Measurements from ENCODE around the gene TTLL13. TPM values are rescaled to one million over a fixed set of nuclear protein-coding genes. Genes with fewer than 3 reads are reported as not detected.
"Not testable (repeated sequence)": the region's sequence is repeated elsewhere in the genome, so short reads cannot be mapped to it uniquely, and the experiment has no call there.

Gene TTLL13
- polyA plus RNA-seq, 3 donors = 0.12 to 0.39 (median 0.13) TPM

GRCh38 chr15:90271459-90272166, 22.3 kb downstream of the TTLL13 start:
- no peak for DNase-seq (ENCODE audit: low read depth in 3 of 3, low spot score in 2 of 3)

- DNase-seq (ENCODE audit: low read depth in 3 of 3, low spot score in 2 of 3) = not testable (repeated sequence)
Measured at GRCh38 chr15:90278467-90278866, 29.1 kb downstream of the TTLL13 start.

- DNase-seq (ENCODE audit: low read depth in 3 of 3, low spot score in 2 of 3) = not testable (repeated sequence)
Measured at GRCh38 chr15:90280743-90281142, 31.4 kb downstream of the TTLL13 start.

GRCh38 chr15:90281637-90282036, 32.3 kb downstream of the TTLL13 start:
- DNase-seq (ENCODE audit: low read depth in 3 of 3, low spot score in 2 of 3) = not testable (repeated sequence)

GRCh38 chr15:90286678-90287077, 37.3 kb downstream of the TTLL13 start:
- no peak for DNase-seq (ENCODE audit: low read depth in 3 of 3, low spot score in 2 of 3)

- no peak for DNase-seq (ENCODE audit: low read depth in 3 of 3, low spot score in 2 of 3)
Measured at GRCh38 chr15:90287101-90287500, 37.7 kb downstream of the TTLL13 start.

GRCh38 chr15:90287946-90288345, 38.6 kb downstream of the TTLL13 start:
- no peak for DNase-seq (ENCODE audit: low read depth in 3 of 3, low spot score in 2 of 3)

GRCh38 chr15:90291679-90292356, 42.5 kb downstream of the TTLL13 start:
- DNase-seq (ENCODE audit: low read depth in 3 of 3, low spot score in 2 of 3) = no peak

GRCh38 chr15:90293040-90293810, 43.9 kb downstream of the TTLL13 start:
- DNase-seq (ENCODE audit: low read depth in 3 of 3, low spot score in 2 of 3) = not testable (repeated sequence)

- DNase-seq (ENCODE audit: low read depth in 3 of 3, low spot score in 2 of 3) = no peak
Measured at GRCh38 chr15:90294159-90294558, 44.8 kb downstream of the TTLL13 start.

- no peak for DNase-seq (ENCODE audit: low read depth in 3 of 3, low spot score in 2 of 3)
Measured at GRCh38 chr15:90294601-90295269, 45.4 kb downstream of the TTLL13 start.

- DNase-seq (ENCODE audit: low read depth in 3 of 3, low spot score in 2 of 3) = no peak
Measured at GRCh38 chr15:90295270-90295648, 45.9 kb downstream of the TTLL13 start.

GRCh38 chr15:90296316-90296884, 47.0 kb downstream of the TTLL13 start:
- not testable (repeated sequence) for DNase-seq (ENCODE audit: low read depth in 3 of 3, low spot score in 2 of 3)

- no peak for DNase-seq (ENCODE audit: low read depth in 3 of 3, low spot score in 2 of 3)
Measured at GRCh38 chr15:90297021-90297420, 47.7 kb downstream of the TTLL13 start.

GRCh38 chr15:90300541-90300940, 51.2 kb downstream of the TTLL13 start:
- no peak for DNase-seq (ENCODE audit: low read depth in 3 of 3, low spot score in 2 of 3)

GRCh38 chr15:90300988-90301706, 51.8 kb downstream of the TTLL13 start:
- DNase-seq (ENCODE audit: low read depth in 3 of 3, low spot score in 2 of 3) = no peak

- DNase-seq (ENCODE audit: low read depth in 3 of 3, low spot score in 2 of 3) = no peak
Measured at GRCh38 chr15:90301707-90302300, 52.4 kb downstream of the TTLL13 start.

GRCh38 chr15:90305355-90305754, 56.0 kb downstream of the TTLL13 start:
- not testable (repeated sequence) for DNase-seq (ENCODE audit: low read depth in 3 of 3, low spot score in 2 of 3)

GRCh38 chr15:90305932-90306331, 56.6 kb downstream of the TTLL13 start:
- no peak for DNase-seq (ENCODE audit: low read depth in 3 of 3, low spot score in 2 of 3)

GRCh38 chr15:90306560-90306959, 57.2 kb downstream of the TTLL13 start:
- no peak for DNase-seq (ENCODE audit: low read depth in 3 of 3, low spot score in 2 of 3)
